ENCODE results near the gene TSEN54. TPM values are rescaled to one million over a fixed set of nuclear protein-coding genes. Genes with fewer than 3 reads are reported as not detected.

Gene TSEN54
- total RNA-seq, 1 donor from 2014 or later, result 23.3 TPM

DNA sequence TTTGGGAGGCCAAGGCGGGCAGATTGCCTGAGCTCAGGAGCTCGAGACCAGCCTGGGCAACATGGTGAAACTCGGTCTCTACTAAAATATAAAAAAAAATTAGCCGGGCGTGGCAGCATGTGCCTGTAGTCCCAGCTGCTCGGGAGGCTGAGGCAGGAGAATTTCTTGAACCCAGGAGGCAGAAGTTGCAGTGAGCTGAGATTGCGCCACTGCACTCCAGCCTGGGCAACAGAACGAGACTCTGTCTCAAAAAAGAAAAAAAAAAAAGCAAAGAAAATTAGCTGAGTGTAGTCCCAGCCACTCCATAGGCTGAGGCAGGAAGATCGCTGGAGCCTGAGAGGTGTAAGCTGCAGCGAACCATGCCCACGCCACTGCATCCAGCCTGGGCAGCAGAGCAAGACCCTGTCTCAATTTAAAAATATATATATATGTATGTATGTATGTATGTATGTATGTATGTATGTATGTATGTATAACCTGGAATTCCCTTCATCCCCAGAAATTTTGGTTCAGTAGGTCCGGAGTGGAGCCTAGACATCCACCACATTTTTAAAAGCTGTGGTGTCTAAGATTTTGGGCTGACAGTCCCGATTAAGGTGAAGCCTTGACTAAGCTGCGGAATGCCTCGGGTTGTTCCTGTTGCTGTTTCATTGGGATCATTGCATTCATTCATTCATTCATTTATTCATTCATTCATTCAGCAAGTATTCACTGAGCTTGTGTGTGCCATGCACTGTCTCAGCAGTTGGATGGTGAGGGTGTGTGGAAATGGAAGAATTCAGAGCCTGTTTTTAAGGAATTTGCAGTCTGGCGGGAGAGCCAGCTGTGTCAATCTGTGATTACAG is 34.0 kb upstream of the TSEN54 start:
- Mint-ChIP-seq H3K4me1 (ENCODE audit: unreplicated experiment) (peaks cover 15% of the 10 kb centered on the region), H3K4me3 (ENCODE audit: unreplicated experiment) (no peak overlapping the region), H3K9me3 (ENCODE audit: unreplicated experiment) (no peaks in the 10 kb centered on the region), H3K27me3 (ENCODE audit: unreplicated experiment) (no peaks in the 10 kb centered on the region), H3K36me3 (ENCODE audit: unreplicated experiment) (peaks cover 6% of the 10 kb centered on the region), H3K27ac (ENCODE audit: unreplicated experiment) (no peak overlapping the region)
- no peak for TF ChIP-seq CTCF (IDR thresholded peaks at IDR 0.05)
- DNase-seq (ENCODE audit: extremely low spot score, unreplicated experiment), result no peak

GRCh38 chr17:75485688-75486087 is 30.6 kb upstream of the TSEN54 start:
- Mint-ChIP-seq H3K9me3 (ENCODE audit: unreplicated experiment) (no peaks in the 10 kb centered on the region), H3K36me3 (ENCODE audit: unreplicated experiment) (peaks cover 6% of the 10 kb centered on the region), H3K4me1 (ENCODE audit: unreplicated experiment) (peaks cover 10% of the 10 kb centered on the region), H3K27ac (ENCODE audit: unreplicated experiment) (no peak overlapping the region), H3K27me3 (ENCODE audit: unreplicated experiment) (no peaks in the 10 kb centered on the region), H3K4me3 (ENCODE audit: unreplicated experiment) (no peak overlapping the region)
- TF ChIP-seq CTCF (IDR thresholded peaks at IDR 0.05), result no peak
- DNase-seq (ENCODE audit: extremely low spot score, unreplicated experiment), result no peak

DNA sequence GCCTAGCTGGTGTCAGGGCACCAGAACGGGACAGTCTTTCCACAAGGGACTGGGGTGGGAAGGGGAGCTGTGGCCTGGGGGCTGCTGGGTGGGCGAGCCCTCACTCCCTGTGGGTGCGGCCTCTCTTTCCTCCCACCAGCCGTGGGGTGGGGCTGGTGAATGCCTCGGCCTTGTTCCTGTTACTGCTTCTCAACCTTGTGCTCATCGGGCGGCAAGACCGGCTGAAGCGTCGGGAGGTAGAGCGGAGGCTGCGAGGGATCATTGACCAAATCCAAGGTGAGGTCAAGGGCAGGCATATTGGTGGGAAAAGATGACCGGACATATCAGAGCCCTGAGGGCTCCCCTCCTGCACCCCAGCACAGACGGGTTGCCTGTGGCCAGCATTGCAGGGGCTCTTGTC is 30.2 kb upstream of the TSEN54 start:
- Mint-ChIP-seq H3K4me1 (ENCODE audit: unreplicated experiment) (peaks cover 10% of the 10 kb centered on the region), H3K27me3 (ENCODE audit: unreplicated experiment) (no peaks in the 10 kb centered on the region)

DNA sequence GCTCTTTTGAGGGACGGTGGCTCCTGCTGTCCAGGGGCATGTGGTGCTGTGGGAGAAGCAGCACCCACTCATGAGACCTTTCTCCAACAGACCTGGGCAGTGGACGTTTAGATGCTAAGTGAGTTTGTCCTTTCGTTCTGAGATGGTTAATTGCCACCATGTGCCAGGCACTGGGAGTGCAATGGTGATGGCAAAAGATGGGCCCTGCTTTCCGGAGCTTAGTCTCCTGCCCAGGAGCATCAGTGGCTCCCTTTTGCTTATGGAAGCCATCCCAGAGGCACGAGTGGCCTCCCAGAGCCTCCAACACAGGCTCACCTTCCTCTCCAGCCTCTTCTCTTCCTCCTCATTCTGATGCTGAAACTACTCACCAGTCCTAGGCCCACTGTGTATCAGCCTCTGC is 29.4 kb upstream of the TSEN54 start:
- Mint-ChIP-seq H3K27me3 (ENCODE audit: unreplicated experiment) (no peaks in the 10 kb centered on the region), H3K4me3 (ENCODE audit: unreplicated experiment) (no peak overlapping the region), H3K4me1 (ENCODE audit: unreplicated experiment) (peaks cover 10% of the 10 kb centered on the region), H3K27ac (ENCODE audit: unreplicated experiment) (no peak overlapping the region), H3K36me3 (ENCODE audit: unreplicated experiment) (peaks cover 6% of the 10 kb centered on the region), H3K9me3 (ENCODE audit: unreplicated experiment) (no peaks in the 10 kb centered on the region)
- DNase-seq (ENCODE audit: extremely low spot score, unreplicated experiment), result no peak
- no peak for TF ChIP-seq CTCF (IDR thresholded peaks at IDR 0.05)

More for the DNA sequence above, 30.2 kb upstream of the TSEN54 start:
- DNase-seq (ENCODE audit: extremely low spot score, unreplicated experiment), result no peak
- no peak overlapping the region for H3K4me3 Mint-ChIP-seq (ENCODE audit: unreplicated experiment)
- TF ChIP-seq CTCF (IDR thresholded peaks at IDR 0.05), result no peak
- H3K36me3 Mint-ChIP-seq (ENCODE audit: unreplicated experiment), result peaks cover 6% of the 10 kb centered on the region
- H3K27ac Mint-ChIP-seq (ENCODE audit: unreplicated experiment), result no peak overlapping the region
- no peaks in the 10 kb centered on the region for H3K9me3 Mint-ChIP-seq (ENCODE audit: unreplicated experiment)

DNA sequence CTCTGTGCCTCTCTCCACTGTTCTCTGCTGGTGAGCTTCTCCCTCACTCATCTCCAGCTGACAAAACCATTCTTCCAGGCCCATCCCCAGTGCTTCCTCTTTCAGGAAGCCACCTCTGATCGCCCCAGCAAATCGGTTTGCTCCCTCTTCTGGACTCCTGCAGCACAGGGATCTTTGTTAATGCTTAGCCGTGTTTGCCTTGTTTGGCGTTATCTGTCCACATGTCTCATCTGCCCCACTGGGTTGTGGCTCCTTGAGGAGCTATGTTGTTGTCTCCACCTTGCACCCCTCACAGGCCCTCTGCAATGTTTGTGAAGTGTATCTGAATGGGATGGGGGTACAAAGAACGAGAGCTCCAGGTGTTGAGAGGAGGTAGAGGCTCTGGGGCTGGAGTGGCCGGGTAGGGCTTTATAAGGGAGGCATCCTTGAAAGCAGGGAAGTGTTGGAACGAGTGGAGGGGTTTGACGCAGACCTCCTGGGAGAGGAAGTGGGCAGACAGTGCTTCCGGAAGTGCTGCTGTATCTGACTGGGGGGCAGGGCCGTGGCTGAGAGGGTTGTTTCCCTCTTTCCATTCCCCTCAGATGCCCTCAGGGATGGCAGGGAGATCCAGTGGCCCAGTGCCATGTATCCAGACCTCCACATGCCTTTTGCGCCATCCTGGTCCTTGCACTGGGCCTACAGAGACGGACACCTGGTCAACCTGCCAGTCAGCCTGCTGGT is 28.8 kb upstream of the TSEN54 start:
- no peak overlapping the region for H3K4me3 Mint-ChIP-seq (ENCODE audit: unreplicated experiment)
- no peak for TF ChIP-seq CTCF (IDR thresholded peaks at IDR 0.05)
- no peak overlapping the region for H3K27ac Mint-ChIP-seq (ENCODE audit: unreplicated experiment)
- peaks cover 9% of the 10 kb centered on the region for H3K36me3 Mint-ChIP-seq (ENCODE audit: unreplicated experiment)
- no peaks in the 10 kb centered on the region for H3K27me3 Mint-ChIP-seq (ENCODE audit: unreplicated experiment)
- no peak for DNase-seq (ENCODE audit: extremely low spot score, unreplicated experiment)
- no peaks in the 10 kb centered on the region for H3K9me3 Mint-ChIP-seq (ENCODE audit: unreplicated experiment)
- peaks cover 10% of the 10 kb centered on the region for H3K4me1 Mint-ChIP-seq (ENCODE audit: unreplicated experiment)

All from osteocyte (in vitro differentiated cells).